Naive thymus-derived CD8-positive, alpha-beta T cell (primary cell): ENCODE measurements around the gene NES. TPM values are rescaled to one million over a fixed set of nuclear protein-coding genes. Genes with fewer than 3 reads are reported as not detected.
A peak's percentile ranks its signal among the peaks of the same experiment; 100 is the strongest.

ENCODE experiments used
- ATAC-seq, 2 donors: fragments of 150-1000 bp; cut with Tn5 transposase in 1 of 2; sonication (Bioruptor Pico), chemical (Tn5 transposase) in 1 of 2; 1 replicate in 1 of 2; 2 replicates in 1 of 2; pipeline ENCODE4 v1.10.0; 2021; ENCODE audit warnings: mild to moderate bottlenecking in 2 of 2, moderate library complexity in 2 of 2
- POLR2A ChIA-PET: fragments of 350-600 bp; sonication (Branson Sonifier 250); formaldehyde crosslinking; loops from one replicate; lab custom pipeline; 2021; ENCODE audit warnings: antibody characterized with exemption; lab: Charles Lee
- DNase-seq, 10 donors: peaks; one replicate each; pipeline versions ENCODE4 v3.0.0 to v3.0.0-alpha.2; 2020 to 2022
- H3K27ac Mint-ChIP-seq, 10 donors: one replicate each; pipeline ENCODE4 v1.8.0; 2020 to 2022; ENCODE audit warnings: mild to moderate bottlenecking in 10 of 10, mixed read lengths in 10 of 10, moderate library complexity in 4 of 10, inconsistent platforms in 1 of 10
- H3K27me3 Mint-ChIP-seq, 5 donors: one replicate each; pipeline ENCODE4 v1.8.0; 2021 to 2022; ENCODE audit warnings: mixed read lengths in 5 of 5
- H3K36me3 Mint-ChIP-seq, 3 donors: one replicate each; pipeline ENCODE4 v1.8.0; 2020 to 2022; ENCODE audit warnings: mixed read lengths in 3 of 3, mild to moderate bottlenecking in 2 of 3, inconsistent platforms in 1 of 3
- H3K4me1 Mint-ChIP-seq, 4 donors: one replicate each; pipeline ENCODE4 v1.8.0; 2021 to 2022; ENCODE audit warnings: mixed read lengths in 4 of 4
- H3K4me3 Mint-ChIP-seq, 10 donors: one replicate each; pipeline ENCODE4 v1.8.0; 2020 to 2022; ENCODE audit warnings: mild to moderate bottlenecking in 10 of 10, mixed read lengths in 10 of 10, moderate library complexity in 6 of 10, inconsistent platforms in 1 of 10
- H3K9me3 Mint-ChIP-seq, 9 donors: one replicate each; pipeline ENCODE4 v1.8.0; 2020 to 2022; ENCODE audit warnings: mixed read lengths in 9 of 9, mild to moderate bottlenecking in 3 of 9, inconsistent platforms in 1 of 9, moderate library complexity in 1 of 9
- polyA plus RNA-seq, 3 donors: library from polyadenylated mRNA; unstranded; fragments of 300-500 nt; fragmentation: Illumina TruSeq; gene quantifications; one replicate each; pipeline ENCODE4 v1.2.3, GENCODE V29; 2021
- total RNA-seq, 8 experiments: library from RNA in 2 of 8; stranded (reverse) in 2 of 8; gene quantifications; one replicate each; pipeline ENCODE4 v1.2.3 and lab custom pipeline; 2021 to 2026

The NES gene
- total and polyA plus RNA-seq, 5 experiments from 2014 or later = not detected

DNA sequence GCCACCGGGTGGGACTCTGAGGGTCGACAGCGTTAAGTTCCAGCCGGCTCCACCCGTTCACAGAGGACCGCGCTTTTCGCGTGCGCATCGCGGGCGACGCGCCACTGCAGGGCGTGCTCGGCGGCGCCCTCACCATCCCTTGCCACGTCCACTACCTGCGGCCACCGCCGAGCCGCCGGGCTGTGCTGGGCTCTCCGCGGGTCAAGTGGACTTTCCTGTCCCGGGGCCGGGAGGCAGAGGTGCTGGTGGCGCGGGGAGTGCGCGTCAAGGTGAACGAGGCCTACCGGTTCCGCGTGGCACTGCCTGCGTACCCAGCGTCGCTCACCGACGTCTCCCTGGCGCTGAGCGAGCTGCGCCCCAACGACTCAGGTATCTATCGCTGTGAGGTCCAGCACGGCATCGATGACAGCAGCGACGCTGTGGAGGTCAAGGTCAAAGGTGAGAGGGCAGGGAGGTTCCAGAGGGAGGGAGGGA lies 30.4 kb downstream of the NES start:
- H3K4me1 Mint-ChIP-seq = peaks cover 11 to 26% (median 19%) of the 10 kb centered on the region in 4 donors
- H3K4me3 Mint-ChIP-seq = no peak overlapping the region
- DNase-seq (peak in 1 of 10 donors; percentile 9), ATAC-seq (no peak)
- no peaks in the 10 kb centered on the region for H3K9me3 Mint-ChIP-seq
- H3K27me3 Mint-ChIP-seq = peaks cover 39 to 99% (median 65%) of the 10 kb centered on the region in 5 donors
- POLR2A ChIA-PET = no interaction called here
- peaks cover 0 to 5% (median 0%) of the 10 kb centered on the region in 3 donors for H3K36me3 Mint-ChIP-seq
- peak overlapping the region in 1 of 10 donors; percentile 40 for H3K27ac Mint-ChIP-seq

- POLR2A ChIA-PET = no interaction called here
- no peaks in the 10 kb centered on the region for H3K9me3 Mint-ChIP-seq
- DNase-seq (no peak), ATAC-seq (no peak)
- no peak overlapping the region for H3K27ac Mint-ChIP-seq
- no peak overlapping the region for H3K4me3 Mint-ChIP-seq
- peaks cover 45 to 99% (median 76%) of the 10 kb centered on the region in 5 donors for H3K27me3 Mint-ChIP-seq
- H3K4me1 Mint-ChIP-seq = peaks cover 18 to 37% (median 30%) of the 10 kb centered on the region in 4 donors
- H3K36me3 Mint-ChIP-seq = peaks cover 0 to 5% (median 0%) of the 10 kb centered on the region in 3 donors
Observed at GRCh38 chr1:156645666-156646065, 31.5 kb downstream of the NES start.

GRCh38 chr1:156645056-156645455 lies 32.2 kb downstream of the NES start:
- DNase-seq (peak in 1 of 10 donors; percentile 18), ATAC-seq (no peak)
- POLR2A ChIA-PET = no interaction called here
- H3K27me3 Mint-ChIP-seq = peaks cover 46 to 99% (median 79%) of the 10 kb centered on the region in 5 donors
- H3K4me3 Mint-ChIP-seq = no peak overlapping the region
- peaks cover 19 to 38% (median 31%) of the 10 kb centered on the region in 4 donors for H3K4me1 Mint-ChIP-seq
- peak overlapping the region in 2 of 10 donors; percentile 57 to 65 for H3K27ac Mint-ChIP-seq
- H3K36me3 Mint-ChIP-seq = peaks cover 0 to 5% (median 0%) of the 10 kb centered on the region in 3 donors
- no peaks in the 10 kb centered on the region for H3K9me3 Mint-ChIP-seq

GRCh38 chr1:156644640-156645039 lies 32.6 kb downstream of the NES start:
- Mint-ChIP-seq H3K4me3 (no peak overlapping the region), H3K9me3 (no peaks in the 10 kb centered on the region), H3K27ac (peak overlapping the region in 3 of 10 donors; percentile 17 to 65 (median 57)), H3K36me3 (peaks cover 0 to 5% (median 0%) of the 10 kb centered on the region in 3 donors), H3K4me1 (peaks cover 19 to 38% (median 31%) of the 10 kb centered on the region in 4 donors), H3K27me3 (peaks cover 45 to 99% (median 82%) of the 10 kb centered on the region in 5 donors)
- DNase-seq = peak in 1 of 10 donors; percentile 13
- POLR2A ChIA-PET = no interaction called here
- no peak for ATAC-seq

- peak overlapping the region in 1 of 10 donors; percentile 69 for H3K27ac Mint-ChIP-seq
- ATAC-seq (no peak), DNase-seq (peak in 1 of 10 donors; percentile 41)
- H3K36me3 Mint-ChIP-seq = peaks cover 0 to 5% (median 0%) of the 10 kb centered on the region in 3 donors
- peaks cover 49 to 99% (median 81%) of the 10 kb centered on the region in 5 donors for H3K27me3 Mint-ChIP-seq
- peak overlapping the region in 1 of 10 donors; percentile 42 for H3K4me3 Mint-ChIP-seq
- POLR2A ChIA-PET = no interaction called here
- peaks cover 19 to 38% (median 31%) of the 10 kb centered on the region in 4 donors for H3K4me1 Mint-ChIP-seq
- no peaks in the 10 kb centered on the region for H3K9me3 Mint-ChIP-seq
Observed at GRCh38 chr1:156644146-156644545, 33.1 kb downstream of the NES start.

GRCh38 chr1:156643778-156644092 lies 33.5 kb downstream of the NES start:
- Mint-ChIP-seq H3K4me3 (peak overlapping the region in 5 of 10 donors; percentile 4 to 51 (median 27)), H3K27ac (peak overlapping the region in 4 of 10 donors; percentile 2 to 69 (median 22))

GRCh38 chr1:156643049-156643777 lies 34.0 kb downstream of the NES start:
- Mint-ChIP-seq H3K27ac (peak overlapping the region in 5 of 10 donors; percentile 2 to 77 (median 30)), H3K9me3 (no peaks in the 10 kb centered on the region), H3K4me3 (peak overlapping the region in 9 of 10 donors; percentile 22 to 88 (median 68)), H3K27me3 (peaks cover 50 to 99% (median 83%) of the 10 kb centered on the region in 5 donors), H3K36me3 (peaks cover 0 to 5% (median 0%) of the 10 kb centered on the region in 3 donors), H3K4me1 (peaks cover 19 to 38% (median 31%) of the 10 kb centered on the region in 4 donors)
- POLR2A ChIA-PET = interaction anchor here (1.0 kb wide), 1 partner anchor 62 kb away, joined by 3 read pairs; no protein-coding TSS in a partner anchor
- DNase-seq (no peak), ATAC-seq (peak in 1 of 2 donors; percentile 2)

More at GRCh38 chr1:156643778-156644092, 33.5 kb downstream of the NES start:
- H3K9me3 Mint-ChIP-seq = no peaks in the 10 kb centered on the region
- DNase-seq (peak in 6 of 10 donors; percentile 10 to 63 (median 52)), ATAC-seq (peak; percentile 61 to 89)
- H3K36me3 Mint-ChIP-seq = peaks cover 0 to 5% (median 0%) of the 10 kb centered on the region in 3 donors
- H3K27me3 Mint-ChIP-seq = peaks cover 51 to 99% (median 82%) of the 10 kb centered on the region in 5 donors
- POLR2A ChIA-PET = no interaction called here
- H3K4me1 Mint-ChIP-seq = peaks cover 19 to 38% (median 31%) of the 10 kb centered on the region in 4 donors

GRCh38 chr1:156642265-156643048 lies 34.8 kb downstream of the NES start:
- peaks cover 0 to 5% (median 0%) of the 10 kb centered on the region in 3 donors for H3K36me3 Mint-ChIP-seq
- DNase-seq (peak in 1 of 10 donors; percentile 61), ATAC-seq (peak; percentile 8 to 49)
- H3K4me1 Mint-ChIP-seq = peaks cover 19 to 38% (median 31%) of the 10 kb centered on the region in 4 donors
- POLR2A ChIA-PET = interaction anchor here (0.8 to 1.0 kb wide), 2 partner anchors 61 to 197 kb away, joined by 3 to 4 read pairs; no protein-coding TSS in a partner anchor
- peaks cover 53 to 97% (median 79%) of the 10 kb centered on the region in 5 donors for H3K27me3 Mint-ChIP-seq
- H3K9me3 Mint-ChIP-seq = no peaks in the 10 kb centered on the region
- H3K27ac Mint-ChIP-seq = peak overlapping the region in 2 of 10 donors; percentile 9 to 77
- peak overlapping the region; percentile 53 to 88 (median 72) for H3K4me3 Mint-ChIP-seq

DNA sequence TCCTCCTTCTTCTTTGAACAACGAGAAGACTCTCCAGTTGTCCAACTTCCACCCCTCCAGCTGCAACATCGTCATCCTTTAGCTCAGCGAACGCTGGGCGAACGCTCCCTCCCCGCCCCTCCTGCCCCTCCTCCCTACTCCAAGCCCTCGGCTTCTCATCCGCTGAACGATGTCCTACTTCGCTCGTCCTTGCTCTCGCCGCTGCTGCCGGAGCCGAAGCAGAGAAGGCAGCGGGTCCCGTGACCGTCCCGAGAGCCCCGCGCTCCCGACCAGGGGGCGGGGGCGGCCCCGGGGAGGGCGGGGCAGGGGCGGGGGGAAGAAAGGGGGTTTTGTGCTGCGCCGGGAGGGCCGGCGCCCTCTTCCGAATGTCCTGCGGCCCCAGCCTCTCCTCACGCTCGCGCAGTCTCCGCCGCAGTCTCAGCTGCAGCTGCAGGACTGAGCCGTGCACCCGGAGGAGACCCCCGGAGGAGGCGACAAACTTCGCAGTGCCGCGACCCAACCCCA lies 35.4 kb downstream of the NES start, which contains the start of gene BCAN:
Gene BCAN, plus strand, starts transcription at position 357 of the 504 bp plus-strand sequence. CDS start 3,938 bp downstream, outside the sequence.
- peaks cover 19 to 38% (median 31%) of the 10 kb centered on the region in 4 donors for H3K4me1 Mint-ChIP-seq
- POLR2A ChIA-PET = interaction anchor here (0.8 to 1.0 kb wide), 2 partner anchors 60 to 197 kb away, joined by 3 to 4 read pairs; no protein-coding TSS in a partner anchor
- H3K9me3 Mint-ChIP-seq = no peaks in the 10 kb centered on the region
- peak within 1 kb of the TSS; percentile 55 to 88 (median 72) for H3K4me3 Mint-ChIP-seq
- ATAC-seq = peak; percentile 26 to 66
- DNase-seq = peak in 2 of 10 donors; percentile 31 to 60
- H3K27me3 Mint-ChIP-seq = peaks cover 53 to 91% (median 77%) of the 10 kb centered on the region in 5 donors
- peaks cover 0 to 5% (median 0%) of the 10 kb centered on the region in 3 donors for H3K36me3 Mint-ChIP-seq
- peak within 1 kb of the TSS in 4 of 10 donors; percentile 9 to 77 (median 20) for H3K27ac Mint-ChIP-seq

DNA sequence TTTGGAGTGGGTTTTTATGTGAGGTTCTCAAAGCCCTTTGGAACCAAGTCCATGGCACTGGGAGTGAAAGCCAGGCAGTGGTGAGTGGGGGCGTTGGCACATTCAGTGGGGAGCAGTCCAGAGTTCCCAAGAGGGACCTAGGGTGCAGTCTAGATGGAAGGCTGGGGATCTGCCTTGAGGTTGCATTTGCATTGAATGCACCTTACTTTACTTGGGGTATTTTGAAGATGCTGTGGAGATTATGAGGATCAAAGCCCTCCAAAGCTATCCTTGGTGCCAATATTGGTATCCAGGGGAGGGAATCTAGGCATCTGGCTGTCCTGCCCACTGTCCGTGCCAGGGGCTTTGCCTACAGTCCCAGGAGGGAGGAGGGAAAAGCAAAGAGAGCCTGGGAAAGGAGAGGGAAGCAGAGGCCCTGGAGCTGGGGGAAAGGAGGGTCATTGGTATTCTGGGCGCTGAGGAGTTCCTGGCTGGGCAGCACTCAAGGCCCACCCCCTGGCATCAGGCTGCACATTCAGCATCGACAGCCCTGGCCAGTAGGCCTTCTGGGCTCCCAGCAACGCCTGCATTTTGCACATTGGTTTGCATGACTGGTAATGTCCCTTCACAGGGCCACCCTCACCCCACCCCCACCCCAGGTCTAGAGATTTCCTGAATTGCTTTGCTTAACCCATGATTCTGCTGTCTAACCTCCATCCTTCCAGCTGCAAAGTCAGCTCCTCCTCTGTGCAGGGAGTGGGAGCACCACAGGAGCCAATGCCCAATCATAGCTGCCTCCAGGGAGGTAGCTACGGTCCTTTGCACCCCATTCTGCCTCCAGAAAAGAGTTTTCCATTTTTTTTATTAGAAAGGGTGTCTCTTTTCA lies 36.1 kb downstream of the NES start:
- peaks cover 55 to 92% (median 76%) of the 10 kb centered on the region in 5 donors for H3K27me3 Mint-ChIP-seq
- DNase-seq = peak in 1 of 10 donors; percentile 4
- H3K4me3 Mint-ChIP-seq = peak overlapping the region; percentile 24 to 87 (median 66)
- peak overlapping the region in 3 of 10 donors; percentile 9 to 67 (median 30) for H3K27ac Mint-ChIP-seq
- ATAC-seq = no peak
- no peaks in the 10 kb centered on the region for H3K9me3 Mint-ChIP-seq
- H3K36me3 Mint-ChIP-seq = peaks cover 0 to 2% (median 0%) of the 10 kb centered on the region in 3 donors
- POLR2A ChIA-PET = interaction anchor here (0.8 kb wide), 1 partner anchor 196 kb away, joined by 4 read pairs; no protein-coding TSS in a partner anchor
- H3K4me1 Mint-ChIP-seq = peaks cover 19 to 35% (median 31%) of the 10 kb centered on the region in 4 donors

- H3K27me3 Mint-ChIP-seq = peaks cover 51 to 91% (median 72%) of the 10 kb centered on the region in 5 donors
- H3K9me3 Mint-ChIP-seq = no peaks in the 10 kb centered on the region
- POLR2A ChIA-PET = no interaction called here
- H3K36me3 Mint-ChIP-seq = peaks cover 0 to 2% (median 0%) of the 10 kb centered on the region in 3 donors
- ATAC-seq (no peak), DNase-seq (no peak)
- peaks cover 19 to 32% (median 30%) of the 10 kb centered on the region in 4 donors for H3K4me1 Mint-ChIP-seq
- H3K27ac Mint-ChIP-seq = no peak overlapping the region
- H3K4me3 Mint-ChIP-seq = no peak overlapping the region
Observed at GRCh38 chr1:156639601-156640101, 37.6 kb downstream of the NES start.
